Activated naive CD8-positive, alpha-beta T cell treated with anti-CD3 and anti-CD28 coated beads, Interleukin-2, amount 10 ng/mL, durations not matched to agents 7 days and 5 days (primary cell): ENCODE measurements around the gene SRD5A3. TPM values are rescaled to one million over a fixed set of nuclear protein-coding genes. Genes with fewer than 3 reads are reported as not detected.

Source experiments
- ATAC-seq: fragments of 150-1000 bp; cut with Tn5 transposase; one replicate; pipeline ENCODE4 v1.10.0; 2021; ENCODE audit warnings: low read depth, moderate library complexity
- POLR2A ChIA-PET: fragments of 350-600 bp; sonication (Branson Sonifier 250); formaldehyde crosslinking; loops from one replicate; lab custom pipeline; 2021; ENCODE audit warnings: antibody characterized with exemption; lab: Charles Lee
- DNase-seq: peaks from one replicate; pipeline ENCODE4 v3.0.0; 2021
- H3K27ac Mint-ChIP-seq: one replicate; pipeline ENCODE4 v1.8.0; 2022; ENCODE audit warnings: mild to moderate bottlenecking, mixed read lengths
- H3K27me3 Mint-ChIP-seq: one replicate; pipeline ENCODE4 v1.8.0; 2022; ENCODE audit warnings: mild to moderate bottlenecking, moderate library complexity, mixed read lengths
- H3K36me3 Mint-ChIP-seq: one replicate; pipeline ENCODE4 v1.8.0; 2021; ENCODE audit warnings: mild to moderate bottlenecking, mixed read lengths
- H3K4me1 Mint-ChIP-seq: one replicate; pipeline ENCODE4 v1.8.0; 2021; ENCODE audit warnings: mixed read lengths
- H3K4me3 Mint-ChIP-seq: one replicate; pipeline ENCODE4 v1.8.0; 2022; ENCODE audit warnings: mild to moderate bottlenecking, moderate library complexity, mixed read lengths
- H3K9me3 Mint-ChIP-seq: one replicate; pipeline ENCODE4 v1.8.0; 2021; ENCODE audit warnings: mixed read lengths
- total RNA-seq, 2 experiments: library from RNA; stranded (reverse); gene quantifications; one replicate each; pipeline ENCODE4 v1.2.3, GENCODE V29; 2021

The SRD5A3 gene
- total RNA-seq, 2 experiments from 2014 or later: 5.9 to 6.0 TPM

DNA sequence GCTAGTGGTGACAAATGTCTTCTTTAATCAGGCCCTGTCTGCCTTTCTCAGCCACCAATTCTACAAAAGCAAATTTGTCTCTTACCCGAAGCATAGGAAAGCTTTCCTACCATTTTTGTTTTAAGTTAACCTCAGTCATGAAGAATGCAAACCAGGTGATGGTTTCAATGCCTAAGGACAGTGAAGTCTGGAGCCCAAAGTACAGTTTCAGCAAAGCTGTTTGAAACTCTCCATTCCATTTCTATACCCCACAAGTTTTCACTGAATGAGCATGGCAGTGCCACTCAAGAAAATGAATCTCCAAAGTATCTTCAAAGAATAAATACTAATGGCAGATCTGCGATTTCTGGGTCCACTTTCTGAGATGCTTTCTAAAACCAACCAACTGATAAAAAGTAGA lies 23.9 kb downstream of the SRD5A3 start:
- no peaks in the 10 kb centered on the region for H3K9me3 Mint-ChIP-seq
- ATAC-seq: no peak
- POLR2A ChIA-PET: no interaction called here
- H3K27ac Mint-ChIP-seq: no peak overlapping the region
- no peaks in the 10 kb centered on the region for H3K4me1 Mint-ChIP-seq
- H3K36me3 Mint-ChIP-seq: peaks cover 3% of the 10 kb centered on the region
- DNase-seq: no peak
- H3K27me3 Mint-ChIP-seq: no peaks in the 10 kb centered on the region
- no peak overlapping the region for H3K4me3 Mint-ChIP-seq

DNA sequence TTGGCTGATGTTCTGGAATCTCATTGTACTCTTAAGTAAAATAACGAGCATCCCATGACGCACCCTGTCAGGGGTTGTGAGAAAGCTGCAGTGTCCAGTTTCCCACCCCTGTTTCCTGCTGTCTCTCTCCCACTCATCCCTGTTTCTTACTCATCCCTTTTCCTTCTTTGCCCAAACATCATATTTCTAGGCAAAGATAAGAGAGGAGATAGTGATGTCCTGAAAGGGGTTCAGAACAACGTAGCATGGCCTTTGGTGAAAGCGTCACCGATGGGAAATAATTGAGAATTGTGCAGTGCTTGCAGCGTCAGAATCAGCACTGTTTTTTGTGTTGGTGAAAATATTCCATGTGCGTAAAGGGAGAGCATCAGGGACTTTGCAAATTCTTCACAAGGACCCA lies 26.2 kb downstream of the SRD5A3 start:
- Mint-ChIP-seq H3K9me3 (no peaks in the 10 kb centered on the region), H3K27ac (no peak overlapping the region), H3K4me1 (no peaks in the 10 kb centered on the region), H3K36me3 (peaks cover 3% of the 10 kb centered on the region), H3K4me3 (no peak overlapping the region), H3K27me3 (no peaks in the 10 kb centered on the region)
- no peak for DNase-seq
- POLR2A ChIA-PET: no interaction called here
- ATAC-seq: no peak

DNA sequence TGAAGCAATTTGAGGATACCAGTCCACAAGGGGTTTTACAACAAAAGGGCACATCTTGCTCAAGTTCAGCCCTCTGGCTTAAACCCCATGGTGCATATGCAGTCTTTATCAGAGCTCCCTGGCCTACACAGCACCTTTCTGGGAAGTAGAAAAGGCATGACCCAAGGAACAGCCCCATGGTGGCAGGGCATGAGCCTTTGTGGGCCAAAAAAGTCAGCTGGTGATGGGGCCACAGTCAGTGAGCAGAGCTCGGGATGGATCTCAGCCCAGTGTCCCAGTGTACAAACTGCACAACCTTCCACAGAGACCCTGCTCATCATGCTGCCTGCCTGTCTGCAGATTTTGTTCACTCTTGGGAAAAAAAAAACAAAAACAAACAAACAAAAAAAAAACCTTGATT lies 27.4 kb downstream of the SRD5A3 start:
- no peaks in the 10 kb centered on the region for H3K27me3 Mint-ChIP-seq
- POLR2A ChIA-PET: no interaction called here
- no peak for DNase-seq
- no peak overlapping the region for H3K27ac Mint-ChIP-seq
- H3K4me1 Mint-ChIP-seq: no peaks in the 10 kb centered on the region
- no peaks in the 10 kb centered on the region for H3K9me3 Mint-ChIP-seq
- H3K36me3 Mint-ChIP-seq: peaks cover 3% of the 10 kb centered on the region
- H3K4me3 Mint-ChIP-seq: no peak overlapping the region
- no peak for ATAC-seq

DNA sequence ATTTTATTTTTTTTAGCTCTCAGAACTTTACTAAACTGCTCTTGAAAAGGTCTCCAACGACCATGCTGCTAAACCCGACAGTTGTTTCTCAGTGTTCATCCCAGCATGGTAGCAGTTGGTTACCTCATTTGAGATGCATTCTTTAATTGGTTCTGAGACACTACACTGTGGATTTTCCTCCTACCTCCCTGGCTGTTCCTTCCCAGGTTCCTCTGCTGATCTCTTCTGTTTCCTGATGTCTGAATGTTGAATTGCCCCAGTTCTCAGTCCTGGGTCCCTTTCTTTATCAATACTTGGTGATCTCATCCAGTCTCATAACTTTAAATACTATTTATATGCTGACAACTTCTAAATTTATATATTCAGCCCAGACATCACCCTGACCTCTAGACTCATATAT lies 30.7 kb downstream of the SRD5A3 start:
- Mint-ChIP-seq H3K9me3 (no peaks in the 10 kb centered on the region), H3K27me3 (no peaks in the 10 kb centered on the region), H3K4me1 (peaks cover 3% of the 10 kb centered on the region), H3K27ac (no peak overlapping the region), H3K36me3 (no peaks in the 10 kb centered on the region), H3K4me3 (no peak overlapping the region)
- DNase-seq (no peak), ATAC-seq (no peak)
- POLR2A ChIA-PET: no interaction called here

DNA sequence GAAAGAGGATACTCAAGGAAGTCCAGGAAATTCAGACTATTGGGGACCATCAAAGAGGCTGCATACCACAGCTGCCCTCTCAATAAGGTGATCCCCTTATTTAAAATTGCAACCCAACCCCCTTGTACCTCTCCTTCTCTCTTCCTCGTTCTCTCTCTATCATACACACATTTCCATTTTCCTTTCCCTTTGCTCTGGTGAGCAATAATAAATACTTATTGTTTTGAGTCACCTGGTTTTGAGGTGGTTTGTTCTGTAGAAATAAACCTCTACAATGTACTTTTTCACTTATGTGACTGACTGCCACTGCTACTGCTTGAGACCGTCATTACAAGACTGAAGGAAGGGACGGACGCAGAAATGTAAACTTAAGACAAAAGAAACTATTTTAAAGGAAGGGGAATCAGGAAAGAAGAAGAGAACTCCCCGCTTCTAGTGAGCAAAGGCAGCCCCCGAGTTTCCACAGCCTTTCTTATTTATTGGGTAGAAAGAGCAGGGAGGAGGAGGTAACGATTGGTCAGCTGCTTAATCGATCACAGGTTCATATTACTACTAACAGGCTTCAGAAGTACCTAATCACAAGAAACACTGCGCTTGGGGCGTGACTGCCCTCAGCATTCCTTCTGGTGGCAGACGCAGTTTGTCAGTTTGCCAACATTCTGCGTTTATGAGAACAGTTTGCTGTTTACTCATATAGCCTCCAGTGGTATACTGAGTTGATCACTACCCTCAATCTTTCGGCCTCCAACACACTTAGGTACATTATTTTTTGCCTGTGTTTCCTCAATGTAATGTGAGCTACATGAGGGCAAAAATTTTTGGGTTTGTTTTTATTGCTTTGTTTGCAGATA lies 32.8 kb downstream of the SRD5A3 start:
- H3K9me3 Mint-ChIP-seq: no peaks in the 10 kb centered on the region
- no peak overlapping the region for H3K27ac Mint-ChIP-seq
- no peak overlapping the region for H3K4me3 Mint-ChIP-seq
- H3K27me3 Mint-ChIP-seq: no peaks in the 10 kb centered on the region
- DNase-seq (no peak), ATAC-seq (no peak)
- H3K4me1 Mint-ChIP-seq: peaks cover 9% of the 10 kb centered on the region
- H3K36me3 Mint-ChIP-seq: no peaks in the 10 kb centered on the region
- POLR2A ChIA-PET: no interaction called here

DNA sequence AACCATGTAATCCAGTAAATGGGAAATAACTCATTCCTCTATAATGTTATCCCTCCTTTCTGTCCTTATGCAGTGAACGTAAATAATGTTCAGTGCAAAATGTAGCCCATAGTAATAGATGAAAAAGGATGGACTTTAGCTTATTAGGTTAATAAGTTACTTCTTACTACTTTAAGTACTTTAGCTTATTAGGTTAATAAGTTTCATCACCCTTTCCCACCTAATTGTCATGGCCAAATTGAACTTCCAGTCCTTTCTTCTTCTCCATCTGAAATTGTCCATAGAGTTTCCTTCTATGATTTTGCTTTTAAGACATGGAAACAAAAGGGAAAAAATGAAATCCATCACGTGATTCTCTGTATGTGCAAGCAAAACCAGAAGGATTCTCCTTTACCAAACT lies 34.5 kb downstream of the SRD5A3 start:
- H3K4me1 Mint-ChIP-seq: peaks cover 11% of the 10 kb centered on the region
- H3K9me3 Mint-ChIP-seq: no peaks in the 10 kb centered on the region
- H3K27me3 Mint-ChIP-seq: no peaks in the 10 kb centered on the region
- ATAC-seq: no peak
- POLR2A ChIA-PET: no interaction called here
- H3K27ac Mint-ChIP-seq: no peak overlapping the region
- no peak overlapping the region for H3K4me3 Mint-ChIP-seq
- H3K36me3 Mint-ChIP-seq: no peaks in the 10 kb centered on the region
- DNase-seq: no peak

DNA sequence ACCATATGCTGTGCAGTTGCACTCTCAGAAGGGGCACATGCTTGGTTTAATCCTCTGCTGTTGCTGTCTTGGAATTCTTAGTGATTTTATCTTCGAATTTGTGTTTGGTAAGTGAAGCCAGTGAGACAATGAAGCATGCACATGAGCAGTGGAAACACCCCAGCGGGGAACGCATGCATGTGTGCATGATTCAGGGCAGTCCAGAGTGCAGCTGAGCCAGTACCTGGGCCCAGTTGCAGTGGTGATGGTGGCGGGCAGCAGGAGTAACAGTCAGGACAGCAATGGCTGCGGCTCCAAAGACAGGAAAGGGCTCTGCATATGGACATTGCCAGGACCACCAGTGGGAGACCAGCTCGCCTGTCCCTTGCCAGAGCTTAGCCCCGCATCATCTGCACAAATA lies 35.5 kb downstream of the SRD5A3 start:
- peak overlapping the region; percentile 10 for H3K4me3 Mint-ChIP-seq
- POLR2A ChIA-PET: no interaction called here
- H3K27ac Mint-ChIP-seq: peak overlapping the region; percentile 7
- H3K4me1 Mint-ChIP-seq: peaks cover 15% of the 10 kb centered on the region
- no peaks in the 10 kb centered on the region for H3K9me3 Mint-ChIP-seq
- H3K36me3 Mint-ChIP-seq: no peaks in the 10 kb centered on the region
- H3K27me3 Mint-ChIP-seq: no peaks in the 10 kb centered on the region
- ATAC-seq: no peak
- DNase-seq: no peak

DNA sequence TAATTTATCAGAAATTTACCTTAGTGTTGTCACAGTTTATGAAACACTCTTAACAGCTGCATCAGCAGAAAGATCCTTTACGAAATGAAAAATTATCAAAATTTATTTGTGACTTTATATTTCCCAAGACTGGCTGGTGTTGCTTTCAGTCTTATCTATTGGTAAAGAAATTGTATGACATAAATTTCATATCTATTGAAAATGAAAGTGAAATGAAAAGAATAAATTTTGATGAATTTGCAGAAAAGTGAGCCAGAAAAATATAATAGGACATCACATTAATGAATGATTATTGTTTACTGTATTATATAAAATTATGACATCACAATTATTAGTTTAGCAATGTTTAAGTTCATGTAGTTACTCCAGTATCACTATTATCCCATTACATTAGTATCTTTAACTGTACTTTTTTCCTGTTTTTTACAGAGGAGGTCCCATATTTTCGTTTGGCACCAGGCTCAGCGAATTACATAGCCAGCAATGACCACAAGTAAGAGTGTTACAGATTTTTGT lies 36.5 kb downstream of the SRD5A3 start:
- ATAC-seq: no peak
- no peak for DNase-seq
- H3K4me1 Mint-ChIP-seq: peaks cover 15% of the 10 kb centered on the region
- no peaks in the 10 kb centered on the region for H3K9me3 Mint-ChIP-seq
- H3K36me3 Mint-ChIP-seq: no peaks in the 10 kb centered on the region
- no peaks in the 10 kb centered on the region for H3K27me3 Mint-ChIP-seq
- POLR2A ChIA-PET: no interaction called here
- H3K4me3 Mint-ChIP-seq: no peak overlapping the region
- H3K27ac Mint-ChIP-seq: no peak overlapping the region

DNA sequence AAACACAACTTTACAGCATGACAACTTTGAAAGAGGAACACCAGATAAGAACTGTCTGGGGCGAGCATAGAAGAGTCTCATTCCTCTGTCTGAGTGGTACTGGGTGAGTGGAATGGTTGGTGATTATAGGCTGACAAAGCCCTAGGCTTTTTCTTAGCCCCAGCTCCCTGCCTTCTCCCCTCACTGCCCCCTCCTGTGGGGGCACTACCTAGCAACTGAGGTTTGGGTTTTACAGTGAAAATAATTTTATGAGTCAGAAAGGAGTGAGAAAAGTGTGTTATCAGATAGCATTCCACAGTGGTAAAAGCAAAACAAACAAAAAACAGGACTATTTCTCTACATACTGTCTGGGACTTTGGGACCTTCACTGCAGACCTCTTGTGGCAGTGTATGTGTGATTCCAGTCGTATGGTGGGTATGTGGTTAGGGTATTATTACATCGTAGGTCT lies 39.2 kb downstream of the SRD5A3 start:
- POLR2A ChIA-PET: interaction anchor here (0.8 to 1.7 kb wide), 2 partner anchors 10 kb away, joined by 3 to 8 read pairs; partner anchors contain the start of gene TMEM165
- no peak for ATAC-seq

DNA sequence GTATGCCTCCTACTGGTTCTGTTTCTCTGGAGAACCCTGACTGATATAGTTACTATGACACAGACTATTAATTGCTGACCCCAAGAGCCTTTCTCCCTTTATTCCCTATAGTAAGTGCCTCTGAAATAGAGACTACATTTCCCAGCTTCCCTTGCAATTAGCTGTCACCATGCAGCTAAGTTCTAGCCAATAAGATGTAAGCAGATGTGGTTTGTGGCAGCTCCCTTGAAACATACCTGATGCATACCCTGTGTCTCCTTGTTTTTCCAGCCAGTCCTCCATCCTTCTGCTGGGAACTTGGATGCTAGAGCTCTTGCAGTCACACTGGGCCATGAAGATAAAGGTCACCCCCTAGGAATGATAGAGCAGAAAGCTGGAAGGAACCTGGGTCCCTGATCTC lies 40.0 kb downstream of the SRD5A3 start:
- H3K27ac Mint-ChIP-seq: no peak overlapping the region
- POLR2A ChIA-PET: interaction anchor here (1.7 kb wide), 1 partner anchor 9 kb away, joined by 8 read pairs; the partner anchor contains the start of gene TMEM165
- H3K9me3 Mint-ChIP-seq: no peaks in the 10 kb centered on the region
- peaks cover 15% of the 10 kb centered on the region for H3K4me1 Mint-ChIP-seq
- no peak overlapping the region for H3K4me3 Mint-ChIP-seq
- no peak for DNase-seq
- peak; percentile 70 for ATAC-seq
- H3K27me3 Mint-ChIP-seq: no peaks in the 10 kb centered on the region
- no peaks in the 10 kb centered on the region for H3K36me3 Mint-ChIP-seq

More for the DNA sequence above, 39.2 kb downstream of the SRD5A3 start:
- Mint-ChIP-seq H3K9me3 (no peaks in the 10 kb centered on the region), H3K27me3 (no peaks in the 10 kb centered on the region), H3K27ac (no peak overlapping the region), H3K4me1 (peaks cover 15% of the 10 kb centered on the region), H3K36me3 (no peaks in the 10 kb centered on the region), H3K4me3 (no peak overlapping the region)
- DNase-seq: no peak

DNA sequence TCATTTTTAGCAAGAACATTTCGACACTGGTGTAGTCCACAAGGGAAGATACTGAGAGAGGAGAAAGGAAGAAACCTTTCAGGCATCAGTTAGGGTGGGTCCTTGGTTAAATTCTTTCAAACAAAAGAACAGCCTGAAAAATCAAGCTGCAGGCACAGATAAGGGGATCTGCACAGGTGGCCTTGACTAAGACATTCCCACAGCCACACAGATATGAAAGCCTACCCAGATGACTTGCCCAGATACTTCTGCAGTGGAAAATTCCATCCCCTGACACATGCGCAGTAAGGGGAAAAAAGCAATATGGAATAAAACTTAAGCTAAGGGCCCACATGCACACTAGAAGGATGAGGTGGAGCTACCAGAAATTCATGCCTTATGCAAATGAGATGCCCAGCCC lies 40.8 kb downstream of the SRD5A3 start:
- no peaks in the 10 kb centered on the region for H3K27me3 Mint-ChIP-seq
- POLR2A ChIA-PET: interaction anchor here (1.7 kb wide), 1 partner anchor 8 kb away, joined by 8 read pairs; the partner anchor contains the start of gene TMEM165
- no peak overlapping the region for H3K27ac Mint-ChIP-seq
- ATAC-seq (no peak), DNase-seq (no peak)
- H3K4me3 Mint-ChIP-seq: no peak overlapping the region
- H3K9me3 Mint-ChIP-seq: no peaks in the 10 kb centered on the region
- peaks cover 10% of the 10 kb centered on the region for H3K4me1 Mint-ChIP-seq
- H3K36me3 Mint-ChIP-seq: no peaks in the 10 kb centered on the region

DNA sequence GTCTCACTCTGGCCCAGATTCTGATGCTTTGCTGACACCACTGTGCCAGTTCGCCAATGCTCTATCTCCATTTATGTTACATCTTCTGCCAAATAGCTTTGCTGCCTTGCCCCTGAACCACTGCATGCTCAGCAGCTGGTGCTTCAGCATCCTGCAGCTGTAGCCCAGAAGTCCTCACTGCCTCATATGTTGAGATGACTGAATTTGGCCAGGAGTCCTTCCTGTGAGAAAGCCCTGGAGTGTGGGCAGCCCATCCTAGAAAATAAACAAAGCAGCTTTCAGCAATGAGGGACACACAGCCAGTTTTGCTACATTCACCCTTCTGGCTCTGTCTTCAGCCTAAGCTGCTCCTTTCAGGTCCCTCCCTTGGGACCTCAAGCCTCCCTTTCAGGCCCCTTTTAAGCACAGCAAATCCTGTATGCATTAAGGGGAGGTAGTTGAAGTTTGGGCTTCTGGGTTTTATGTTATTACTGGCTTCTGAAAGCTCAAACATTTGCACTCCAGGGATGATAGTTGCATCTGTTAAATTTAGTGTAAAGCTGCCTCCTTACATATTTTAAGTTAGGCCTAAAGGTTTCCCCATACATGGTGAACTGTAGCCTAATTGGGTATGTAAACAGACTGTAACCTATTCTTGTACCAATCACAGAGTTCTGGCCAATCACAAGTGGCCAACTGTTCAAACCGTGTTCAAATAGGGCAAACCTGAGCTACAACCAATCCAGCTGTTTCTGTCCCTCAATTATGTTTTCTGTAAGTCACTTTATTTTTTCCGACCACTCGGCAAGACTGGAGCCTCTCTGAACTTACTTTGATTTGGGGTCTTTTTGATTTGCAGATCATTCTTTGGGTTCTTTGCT lies 47.6 kb downstream of the SRD5A3 start:
- DNase-seq: no peak
- Mint-ChIP-seq H3K27me3 (no peaks in the 10 kb centered on the region), H3K27ac (no peak overlapping the region), H3K4me3 (no peak overlapping the region), H3K36me3 (peaks cover 9% of the 10 kb centered on the region), H3K9me3 (no peaks in the 10 kb centered on the region), H3K4me1 (peaks cover 25% of the 10 kb centered on the region)
- ATAC-seq: no peak
- POLR2A ChIA-PET: interaction anchor here (1.9 kb wide), 1 partner anchor 7 kb away, joined by 8 read pairs; no protein-coding TSS in a partner anchor

DNA sequence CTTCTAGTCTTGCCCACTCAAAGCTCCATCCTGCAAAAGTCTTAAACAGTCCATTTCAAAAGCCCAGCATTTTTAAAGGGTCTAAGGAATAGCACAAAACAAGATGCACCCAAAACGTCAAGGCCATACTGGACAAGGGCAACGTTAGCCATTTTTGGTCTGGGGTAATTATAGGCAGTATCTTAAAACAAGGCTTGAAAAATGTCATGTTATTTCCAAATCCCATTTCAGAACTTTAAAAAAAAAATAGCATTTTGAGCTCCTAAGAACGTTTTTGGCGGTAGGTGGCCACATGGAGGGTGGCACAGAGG lies 49.1 kb downstream of the SRD5A3 start:
- no peak for DNase-seq

More for the DNA sequence above, 49.1 kb downstream of the SRD5A3 start:
- Mint-ChIP-seq H3K27ac (peak overlapping the region; percentile 98), H3K4me3 (peak overlapping the region; percentile 96), H3K27me3 (no peaks in the 10 kb centered on the region), H3K4me1 (peaks cover 34% of the 10 kb centered on the region), H3K9me3 (no peaks in the 10 kb centered on the region), H3K36me3 (peaks cover 13% of the 10 kb centered on the region)
- ATAC-seq: no peak
- POLR2A ChIA-PET: interaction anchor here (0.6 to 2.2 kb wide), 5 partner anchors 9 to 151 kb away, joined by 3 to 10 read pairs (median 3); no protein-coding TSS in a partner anchor
